SIG-M5 (cell line): ENCODE results near the gene BICC1.

Source experiments
- DNase-seq: peaks from one replicate; lab custom pipeline; 2025; lab: John Stamatoyannopoulos, UW

The BICC1 gene

GRCh38 chr10:58701405-58702135 is 188.9 kb downstream of the BICC1 start:
- no peak for DNase-seq

DNA sequence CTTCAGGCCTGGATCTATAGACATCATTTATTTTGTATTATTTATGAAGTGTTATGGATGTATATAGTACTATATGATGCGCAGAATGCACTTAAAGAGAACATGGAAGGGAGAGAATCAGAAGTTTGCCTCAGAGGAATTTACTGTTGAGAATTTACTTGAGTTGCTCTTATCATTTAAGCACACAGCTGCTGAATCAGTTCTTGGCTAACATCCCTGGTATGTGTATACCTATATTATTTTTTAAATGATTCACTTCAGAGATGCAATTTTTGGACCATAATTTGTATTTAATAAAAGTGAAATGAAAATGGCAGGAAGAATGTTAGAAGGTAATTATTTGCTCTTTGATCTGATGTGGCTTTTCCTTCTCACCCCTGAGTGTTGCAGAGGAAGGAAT is 191.6 kb downstream of the BICC1 start:
- DNase-seq: no peak

GRCh38 chr10:58704671-58705141 is 192.0 kb downstream of the BICC1 start:
- DNase-seq: no peak

- no peak for DNase-seq
Observed at GRCh38 chr10:58706836-58707235, 194.2 kb downstream of the BICC1 start.

DNA sequence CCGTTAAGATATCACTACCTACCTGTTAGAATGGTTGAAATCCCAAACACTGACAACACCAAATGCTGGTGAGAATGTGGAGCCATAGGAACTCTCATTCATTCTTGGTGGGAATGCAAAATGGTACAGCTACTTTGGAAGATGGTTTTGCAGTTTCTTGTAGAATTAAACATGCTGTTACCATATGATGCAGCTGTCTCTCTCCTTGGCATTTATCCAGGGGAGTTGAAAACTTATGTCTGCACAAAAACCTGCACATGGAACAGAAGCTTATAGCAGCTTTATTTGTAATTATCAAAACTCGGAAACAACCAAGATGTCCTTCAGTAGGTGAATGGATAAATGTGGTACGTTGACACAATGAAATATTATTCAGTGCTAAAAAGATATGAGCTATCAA is 199.5 kb downstream of the BICC1 start:
- no peak for DNase-seq

DNA sequence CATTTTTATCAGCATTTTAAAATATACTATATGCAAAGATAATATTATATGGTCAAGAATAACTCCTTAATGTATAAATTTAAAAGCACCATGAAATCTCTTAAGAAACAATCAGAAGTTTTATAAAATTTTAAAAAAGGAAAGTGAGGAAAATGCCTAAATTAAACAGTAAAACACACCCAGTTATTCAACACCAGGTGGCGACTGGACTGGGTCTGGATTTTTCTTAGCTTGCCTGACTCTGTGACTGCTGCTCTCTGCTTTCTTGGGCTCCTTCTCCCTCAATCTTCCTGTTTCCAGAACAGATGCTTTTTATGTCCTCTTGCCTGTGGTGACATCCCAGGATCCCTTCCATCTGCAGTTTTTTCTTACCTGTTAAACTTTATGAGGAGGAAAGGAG is 200.3 kb downstream of the BICC1 start:
- no peak for DNase-seq

- DNase-seq: no peak
Observed at GRCh38 chr10:58714409-58714808, 201.7 kb downstream of the BICC1 start.

GRCh38 chr10:58715061-58715460 is 202.4 kb downstream of the BICC1 start:
- no peak for DNase-seq

GRCh38 chr10:58718596-58718995 is 205.9 kb downstream of the BICC1 start:
- DNase-seq: no peak

- no peak for DNase-seq
Observed at GRCh38 chr10:58721601-58722281, 209.1 kb downstream of the BICC1 start.

GRCh38 chr10:58723186-58723585 is 210.5 kb downstream of the BICC1 start:
- no peak for DNase-seq

- DNase-seq: no peak
Observed at GRCh38 chr10:58723966-58724365, 211.3 kb downstream of the BICC1 start.

DNA sequence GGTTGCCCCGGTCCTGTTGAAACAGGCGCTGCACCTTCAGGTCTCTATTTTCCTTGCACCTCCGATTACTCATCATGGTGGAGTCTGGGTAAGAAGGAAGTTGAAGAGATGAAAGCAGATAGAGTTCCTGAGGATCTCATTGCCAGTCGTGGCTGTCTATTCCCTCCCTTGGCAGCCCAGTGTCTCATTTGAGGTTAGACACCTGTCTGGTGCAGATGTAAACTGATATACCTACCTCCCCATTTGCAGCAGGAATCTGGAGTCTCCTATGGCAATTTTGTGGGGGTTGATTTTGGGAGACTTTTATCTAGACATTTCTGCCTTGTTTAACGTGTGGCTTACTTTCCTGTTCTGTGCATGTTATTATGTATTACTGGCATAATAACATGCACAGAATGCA is 212.1 kb downstream of the BICC1 start:
- DNase-seq: no peak

- no peak for DNase-seq
Observed at GRCh38 chr10:58725901-58726300, 213.2 kb downstream of the BICC1 start.

GRCh38 chr10:58727633-58728032 is 215.0 kb downstream of the BICC1 start:
- DNase-seq: no peak

- no peak for DNase-seq
Observed at GRCh38 chr10:58731276-58731675, 218.6 kb downstream of the BICC1 start.

GRCh38 chr10:58733436-58733835 is 220.8 kb downstream of the BICC1 start:
- DNase-seq: no peak

- no peak for DNase-seq
Observed at GRCh38 chr10:58734116-58734515, 221.4 kb downstream of the BICC1 start.

DNA sequence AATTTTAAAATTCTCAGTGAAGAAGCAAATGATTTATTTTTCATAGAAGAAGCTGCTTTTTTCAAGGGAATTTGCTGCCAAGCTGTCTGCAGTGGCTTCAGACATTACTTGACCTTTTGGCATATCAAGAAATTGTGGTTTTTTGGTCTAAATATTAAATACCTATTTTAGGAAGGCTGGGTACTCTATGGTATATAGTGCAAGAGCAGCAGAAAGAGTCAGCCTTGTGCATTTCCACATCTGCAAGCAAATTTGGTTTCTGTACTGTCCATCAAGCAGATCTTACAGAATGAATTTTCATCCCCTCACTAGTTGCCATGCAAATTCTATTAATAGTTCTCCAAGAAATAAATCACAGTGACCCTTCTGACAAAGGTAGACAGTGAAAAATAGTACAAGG is 222.0 kb downstream of the BICC1 start:
- no peak for DNase-seq

GRCh38 chr10:58735087-58735486 is 222.4 kb downstream of the BICC1 start:
- DNase-seq: no peak

DNA sequence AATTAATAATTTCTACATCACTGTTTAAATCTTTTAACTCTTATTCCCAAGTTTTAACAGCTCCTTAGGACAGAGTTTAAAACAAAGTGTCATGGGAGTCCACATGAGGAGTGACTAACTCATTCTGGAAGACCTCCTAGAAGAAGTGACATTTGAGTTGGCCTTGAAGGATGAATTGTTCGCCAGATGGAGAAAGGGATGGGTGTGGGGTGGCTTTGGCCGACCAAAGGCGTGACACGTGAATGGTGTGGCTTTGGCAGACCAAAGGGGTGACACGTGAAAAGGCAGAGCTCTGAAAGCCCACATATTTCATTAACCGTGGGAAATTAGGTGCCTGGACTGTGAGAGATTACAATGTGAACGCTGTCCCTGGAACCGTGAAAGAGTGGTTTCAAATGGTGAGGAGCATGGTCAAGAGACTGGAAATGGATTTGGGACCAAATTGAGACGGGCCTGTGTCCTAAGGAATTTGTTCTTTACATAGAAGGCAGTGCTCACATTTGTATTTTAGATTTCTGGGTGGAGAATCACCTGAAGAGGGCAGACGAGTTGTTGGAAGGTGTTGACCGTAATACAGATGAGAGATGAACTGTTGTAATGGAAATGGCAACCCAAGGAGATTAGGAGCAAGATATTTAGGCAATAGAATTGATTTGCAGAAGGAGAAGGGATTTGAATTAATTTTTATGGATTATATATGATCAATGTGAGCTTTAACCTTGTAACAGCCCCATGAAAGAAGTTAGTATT is 228.1 kb downstream of the BICC1 start:
- DNase-seq: no peak

GRCh38 chr10:58741673-58742072 is 229.0 kb downstream of the BICC1 start:
- no peak for DNase-seq

DNA sequence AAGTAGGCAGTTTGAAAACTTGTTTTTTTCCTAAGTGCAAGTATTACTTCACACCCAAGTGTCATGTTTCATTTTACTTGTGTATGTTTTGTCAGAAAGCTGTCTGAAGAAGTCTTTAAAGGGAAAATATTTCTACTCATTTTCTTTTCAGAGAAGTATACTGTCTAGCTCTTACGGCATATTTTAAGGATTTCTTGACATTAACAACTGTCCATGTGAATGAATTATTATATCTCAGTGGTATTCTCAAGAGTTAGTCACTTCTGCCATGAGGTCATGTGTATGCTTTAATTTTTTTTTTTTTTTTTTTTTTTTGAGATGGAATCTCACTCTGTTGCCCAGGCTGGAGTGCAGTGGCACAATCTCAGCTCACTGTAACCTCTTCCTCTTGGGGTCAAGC is 229.5 kb downstream of the BICC1 start:
- no peak for DNase-seq
